Epithelial cell of proximal tubule (primary cell): ENCODE results near the gene STEAP4. TPM values are rescaled to one million over a fixed set of nuclear protein-coding genes. Genes with fewer than 3 reads are reported as not detected.

Experiments used
- DNase-seq: peaks from one replicate; pipeline ENCODE4 v3.0.0-alpha.2; 2011; ENCODE audit warnings: low read depth
- H3K4me3 ChIP-seq: 2 replicates; pipeline ENCODE4 v1.5.1; 2011; ENCODE audit warnings: low read depth, mild to moderate bottlenecking, low read length
- CTCF ChIP-seq: conservative IDR thresholded peaks from 2 replicates; pipeline ENCODE4 v1.5.1; 2012; ENCODE audit warnings: low read depth, mild to moderate bottlenecking, low read length
- total RNA-seq: library from RNA; depleted of rRNA; stranded (reverse); fragments of >200 nt; gene quantifications from 2 replicates; pipeline ENCODE4 v1.2.3, GENCODE V29; 2015

STEAP4 gene
- total RNA-seq, 1 donor from 2014 or later, result 0.52 TPM

- TF ChIP-seq CTCF, result peak; percentile 90
- peak; percentile 62 for DNase-seq
- H3K4me3 ChIP-seq, result no peak overlapping the region
Measured at GRCh38 chr7:88243345-88243909, 63.3 kb downstream of the STEAP4 start.

- TF ChIP-seq CTCF, result no peak
- no peak overlapping the region for H3K4me3 ChIP-seq
Measured at GRCh38 chr7:88239852-88240251, 66.8 kb downstream of the STEAP4 start.

GRCh38 chr7:88233828-88234227 is 72.9 kb downstream of the STEAP4 start:
- no peak overlapping the region for H3K4me3 ChIP-seq
- no peak for TF ChIP-seq CTCF
- DNase-seq, result no peak

More at GRCh38 chr7:88239852-88240251, 66.8 kb downstream of the STEAP4 start:
- DNase-seq, result no peak

- no peak overlapping the region for H3K4me3 ChIP-seq
- TF ChIP-seq CTCF, result no peak
- no peak for DNase-seq
Measured at GRCh38 chr7:88230646-88231045, 76.0 kb downstream of the STEAP4 start.

- no peak for TF ChIP-seq CTCF
- H3K4me3 ChIP-seq, result no peak overlapping the region
- DNase-seq, result no peak
Measured at GRCh38 chr7:88229302-88229995, 77.2 kb downstream of the STEAP4 start.

GRCh38 chr7:88226886-88227516 is 79.7 kb downstream of the STEAP4 start:
- DNase-seq, result peak; percentile 90
- no peak for TF ChIP-seq CTCF
- no peak overlapping the region for H3K4me3 ChIP-seq
